Liver (tissue), 9 donors: ENCODE measurements around the gene MSL3. TPM values are rescaled to one million over a fixed set of nuclear protein-coding genes. Genes with fewer than 3 reads are reported as not detected.

ENCODE experiments used
- DNase-seq: peaks from one replicate; pipeline ENCODE4 v3.0.0-alpha.2; 2017; ENCODE audit warnings: low spot score
- H3K27ac ChIP-seq, 2 donors: one replicate each; pipeline ENCODE4 v1.7.0; 2013; ENCODE audit warnings: inconsistent platforms in 2 of 2, low read length in 2 of 2, control low read depth in 1 of 2, low read depth in 1 of 2, mild to moderate bottlenecking in 1 of 2
- H3K27me3 ChIP-seq, 4 donors: one replicate each; pipeline versions ENCODE4 v1.6.1 to v1.7.0; 2013; ENCODE audit warnings: low read length in 3 of 4, inconsistent platforms in 1 of 4, mild to moderate bottlenecking in 1 of 4, moderate library complexity in 1 of 4; ENCODE audit not compliant: control insufficient read depth in 4 of 4, insufficient read depth in 4 of 4
- H3K36me3 ChIP-seq, 4 donors: one replicate each; pipeline versions ENCODE4 v1.6.1 to v1.7.0; 2013; ENCODE audit warnings: low read length in 3 of 4, mild to moderate bottlenecking in 3 of 4, low read depth in 1 of 4, moderate library complexity in 1 of 4; ENCODE audit not compliant: control insufficient read depth in 4 of 4, insufficient read depth in 3 of 4
- H3K4me1 ChIP-seq, 4 donors: one replicate each; pipeline versions ENCODE4 v1.6.1 to v1.7.0; 2013; ENCODE audit warnings: low read length in 3 of 4, mild to moderate bottlenecking in 3 of 4, moderate library complexity in 1 of 4; ENCODE audit not compliant: control insufficient read depth in 4 of 4, insufficient read depth in 4 of 4
- H3K4me3 ChIP-seq, 3 donors: one replicate each; pipeline versions ENCODE4 v1.6.1 to v1.7.0; 2013; ENCODE audit warnings: low read length in 3 of 3, control low read depth in 1 of 3, low read depth in 1 of 3, mild to moderate bottlenecking in 1 of 3
- H3K9ac ChIP-seq, 2 donors: one replicate each; pipeline ENCODE4 v1.7.0; 2013; ENCODE audit warnings: low read length in 2 of 2, mild to moderate bottlenecking in 2 of 2, moderate library complexity in 2 of 2, control low read depth in 1 of 2, low read depth in 1 of 2
- H3K9me3 ChIP-seq, 4 donors: one replicate each; pipeline versions ENCODE4 v1.6.1 to v1.7.0; 2013; ENCODE audit warnings: low read length in 3 of 4; ENCODE audit not compliant: control insufficient read depth in 4 of 4
- EGR1 ChIP-seq, 2 donors: IDR thresholded peaks; 2 replicates each; pipeline ENCODE4 v1.6.1; 2016 to 2018; ENCODE audit warnings: antibody characterized with exemption in 2 of 2, low read depth in 2 of 2
- FOXA1 ChIP-seq: IDR thresholded peaks from 2 replicates; pipeline ENCODE4 v1.6.1; 2016; ENCODE audit warnings: antibody characterized with exemption
- FOXA2 ChIP-seq: IDR thresholded peaks from 2 replicates; pipeline ENCODE4 v1.6.1; 2016; ENCODE audit warnings: antibody characterized with exemption
- GABPA ChIP-seq, 2 donors: IDR thresholded peaks in 1 of 2; conservative IDR thresholded peaks in 1 of 2; 2 replicates each; pipeline ENCODE4 v1.6.1; 2016; ENCODE audit warnings: antibody characterized with exemption in 2 of 2, mild to moderate bottlenecking in 1 of 2, moderate library complexity in 1 of 2
- HNF4A ChIP-seq, 2 donors: conservative IDR thresholded peaks; 2 replicates each; pipeline ENCODE4 v1.6.1; 2016; ENCODE audit warnings: antibody characterized with exemption in 2 of 2, mild to moderate bottlenecking in 2 of 2
- HNF4G ChIP-seq: IDR thresholded peaks from 2 replicates; pipeline ENCODE4 v1.6.1; 2016; ENCODE audit warnings: antibody characterized with exemption
- JUND ChIP-seq, 2 donors: IDR thresholded peaks; 2 replicates each; pipeline ENCODE4 v1.6.1; 2016; ENCODE audit warnings: antibody characterized with exemption in 2 of 2
- NR2F2 ChIP-seq: IDR thresholded peaks from 2 replicates; pipeline ENCODE4 v1.6.1; 2016; ENCODE audit warnings: antibody characterized with exemption
- RAD21 ChIP-seq, 2 donors: IDR thresholded peaks; 2 replicates each; pipeline ENCODE4 v1.6.1; 2016; ENCODE audit warnings: antibody characterized with exemption in 2 of 2, mild to moderate bottlenecking in 2 of 2
- RXRA ChIP-seq, 2 donors: IDR thresholded peaks; 2 replicates each; pipeline ENCODE4 v1.6.1; 2017 to 2018; ENCODE audit warnings: antibody characterized with exemption in 2 of 2, mild to moderate bottlenecking in 1 of 2
- SP1 ChIP-seq: IDR thresholded peaks from 2 replicates; pipeline ENCODE4 v1.6.1; 2018; ENCODE audit warnings: antibody characterized with exemption, mild to moderate bottlenecking
- TAF1 ChIP-seq: conservative IDR thresholded peaks from 2 replicates; pipeline ENCODE4 v1.6.1; 2016; ENCODE audit warnings: antibody characterized with exemption, mild to moderate bottlenecking
- YY1 ChIP-seq: IDR thresholded peaks from 2 replicates; pipeline ENCODE4 v1.6.1; 2016; ENCODE audit warnings: antibody characterized with exemption, mild to moderate bottlenecking
- WGBS: extraction: QIAGEN DNeasy Blood & Tissue Kit; methylation state at CpG from one replicate; pipeline ENCODE4 v1.1.7; 2013; 5-methylcytosine and 5-hydroxymethylcytosine counted together
- polyA plus RNA-seq, 2 donors: library from polyadenylated mRNA; stranded (reverse) in 1 of 2; unstranded in 1 of 2; fragments of 200-250 nt in 1 of 2; fragments of >200 nt in 1 of 2; fragmentation: Nextera tagmentation in 1 of 2; extraction: Ambion mirVana in 1 of 2; gene quantifications; one replicate each; pipeline versions ENCODE4 v1.2.1 to v1.2.3, GENCODE V29; 2013 to 2015
- total RNA-seq, 2 donors: library from RNA; depleted of rRNA; stranded (reverse); fragments of >200 nt; gene quantifications; one replicate each; pipeline ENCODE4 v1.2.3, GENCODE V29; 2014
- TF ChIP-seq, protein P1 (sequence below): IDR thresholded peaks from 2 replicates; pipeline ENCODE4 v1.6.1; 2016; ENCODE audit warnings: antibody characterized with exemption, mild to moderate bottlenecking
- TF ChIP-seq, protein P2 (sequence below): IDR thresholded peaks from 2 replicates; pipeline ENCODE4 v1.6.1; 2016; ENCODE audit warnings: antibody characterized with exemption
- TF ChIP-seq, protein P3 (sequence below): IDR thresholded peaks from 2 replicates; pipeline ENCODE4 v1.6.1; 2016; ENCODE audit warnings: antibody characterized with exemption
- TF ChIP-seq, protein P4 (sequence below): fragments of 150-350 bp; IDR thresholded peaks from 2 replicates; pipeline ENCODE4 v1.5.1; 2017; ENCODE audit warnings: improper control_type of control experiment, low read depth, low read length; ENCODE audit not compliant: missing input control
- TF ChIP-seq, protein P5 (sequence below): IDR thresholded peaks from 2 replicates; pipeline ENCODE4 v1.6.1; 2016; ENCODE audit warnings: antibody characterized with exemption
- donor health status: healthy.
- donor health status: healthy.
- donor health status: healthy.
- donor health status: healthy.
- donor health status: healthy.

MSL3 gene
- total and polyA plus RNA-seq, 4 donors, result 7.3 to 13.6 (median 8.9) TPM

DNA sequence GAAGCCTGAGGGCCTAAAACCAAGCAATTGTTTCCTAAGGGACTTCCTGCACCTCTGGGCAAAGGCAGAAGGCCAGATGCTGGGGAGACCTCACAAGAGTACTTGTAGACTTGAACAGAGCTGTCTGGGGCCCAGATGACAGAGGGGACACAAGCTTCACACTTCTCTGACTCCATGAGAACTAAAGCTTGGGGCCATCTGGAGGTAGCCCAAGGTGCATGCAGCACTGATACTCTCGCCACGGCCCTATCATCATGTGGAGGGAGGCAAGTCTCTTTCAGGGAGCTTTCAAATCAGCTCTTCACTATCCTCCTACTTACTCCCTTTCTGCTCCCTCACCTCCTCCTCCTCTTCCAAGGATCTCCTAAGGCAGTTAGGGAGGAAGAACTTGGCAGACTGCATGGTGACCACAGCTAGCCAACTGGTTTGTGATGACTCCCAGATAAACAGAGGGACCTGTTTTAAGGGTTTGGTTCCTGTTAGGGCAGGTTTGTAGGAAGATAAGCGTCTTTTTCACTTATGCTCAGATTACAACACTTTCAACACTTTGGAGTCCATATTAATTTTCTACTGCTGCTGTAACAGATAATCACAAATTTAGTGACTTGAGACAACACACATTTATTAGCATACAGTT lies 23.8 kb downstream of the MSL3 start (continued):
- TF ChIP-seq, protein P1, sequence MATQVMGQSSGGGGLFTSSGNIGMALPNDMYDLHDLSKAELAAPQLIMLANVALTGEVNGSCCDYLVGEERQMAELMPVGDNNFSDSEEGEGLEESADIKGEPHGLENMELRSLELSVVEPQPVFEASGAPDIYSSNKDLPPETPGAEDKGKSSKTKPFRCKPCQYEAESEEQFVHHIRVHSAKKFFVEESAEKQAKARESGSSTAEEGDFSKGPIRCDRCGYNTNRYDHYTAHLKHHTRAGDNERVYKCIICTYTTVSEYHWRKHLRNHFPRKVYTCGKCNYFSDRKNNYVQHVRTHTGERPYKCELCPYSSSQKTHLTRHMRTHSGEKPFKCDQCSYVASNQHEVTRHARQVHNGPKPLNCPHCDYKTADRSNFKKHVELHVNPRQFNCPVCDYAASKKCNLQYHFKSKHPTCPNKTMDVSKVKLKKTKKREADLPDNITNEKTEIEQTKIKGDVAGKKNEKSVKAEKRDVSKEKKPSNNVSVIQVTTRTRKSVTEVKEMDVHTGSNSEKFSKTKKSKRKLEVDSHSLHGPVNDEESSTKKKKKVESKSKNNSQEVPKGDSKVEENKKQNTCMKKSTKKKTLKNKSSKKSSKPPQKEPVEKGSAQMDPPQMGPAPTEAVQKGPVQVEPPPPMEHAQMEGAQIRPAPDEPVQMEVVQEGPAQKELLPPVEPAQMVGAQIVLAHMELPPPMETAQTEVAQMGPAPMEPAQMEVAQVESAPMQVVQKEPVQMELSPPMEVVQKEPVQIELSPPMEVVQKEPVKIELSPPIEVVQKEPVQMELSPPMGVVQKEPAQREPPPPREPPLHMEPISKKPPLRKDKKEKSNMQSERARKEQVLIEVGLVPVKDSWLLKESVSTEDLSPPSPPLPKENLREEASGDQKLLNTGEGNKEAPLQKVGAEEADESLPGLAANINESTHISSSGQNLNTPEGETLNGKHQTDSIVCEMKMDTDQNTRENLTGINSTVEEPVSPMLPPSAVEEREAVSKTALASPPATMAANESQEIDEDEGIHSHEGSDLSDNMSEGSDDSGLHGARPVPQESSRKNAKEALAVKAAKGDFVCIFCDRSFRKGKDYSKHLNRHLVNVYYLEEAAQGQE, result no peak

DNA sequence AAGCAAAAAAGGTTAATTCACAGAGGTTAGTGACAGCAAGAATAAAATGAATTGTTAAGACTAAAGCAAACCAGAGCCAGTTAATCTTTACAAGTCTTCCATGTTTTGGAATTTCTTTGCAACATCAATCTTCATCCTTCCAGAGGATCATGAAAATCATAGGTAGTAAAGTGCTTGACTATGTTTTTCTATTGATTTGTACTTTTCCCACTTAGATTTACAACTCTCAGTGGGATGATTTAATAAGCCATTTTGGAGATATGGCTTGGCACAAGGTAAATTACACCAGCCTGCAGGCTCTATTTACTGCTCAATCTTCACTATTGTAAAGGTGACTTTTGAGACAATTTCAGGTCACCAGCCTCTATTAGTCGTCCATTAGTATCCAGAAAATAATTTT lies 26.5 kb downstream of the MSL3 start:
- H3K9me3 ChIP-seq, result no peaks in the 10 kb centered on the region
- no peaks in the 10 kb centered on the region for H3K27me3 ChIP-seq
- H3K4me1 ChIP-seq, result no peaks in the 10 kb centered on the region
- no peak overlapping the region for H3K27ac ChIP-seq
- no peak for TF ChIP-seq RAD21 (IDR thresholded peaks at IDR 0.05)
- TF ChIP-seq, protein P2, sequence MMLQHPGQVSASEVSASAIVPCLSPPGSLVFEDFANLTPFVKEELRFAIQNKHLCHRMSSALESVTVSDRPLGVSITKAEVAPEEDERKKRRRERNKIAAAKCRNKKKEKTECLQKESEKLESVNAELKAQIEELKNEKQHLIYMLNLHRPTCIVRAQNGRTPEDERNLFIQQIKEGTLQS, result no peak
- no peak for TF ChIP-seq NR2F2
- no peak for TF ChIP-seq SP1
- no peak for TF ChIP-seq JUND (IDR thresholded peaks at IDR 0.05)
- TF ChIP-seq, protein P3, sequence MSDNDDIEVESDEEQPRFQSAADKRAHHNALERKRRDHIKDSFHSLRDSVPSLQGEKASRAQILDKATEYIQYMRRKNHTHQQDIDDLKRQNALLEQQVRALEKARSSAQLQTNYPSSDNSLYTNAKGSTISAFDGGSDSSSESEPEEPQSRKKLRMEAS, result no peak
- TF ChIP-seq FOXA2, result no peak
- no peak for TF ChIP-seq FOXA1
- TF ChIP-seq, protein P4, sequence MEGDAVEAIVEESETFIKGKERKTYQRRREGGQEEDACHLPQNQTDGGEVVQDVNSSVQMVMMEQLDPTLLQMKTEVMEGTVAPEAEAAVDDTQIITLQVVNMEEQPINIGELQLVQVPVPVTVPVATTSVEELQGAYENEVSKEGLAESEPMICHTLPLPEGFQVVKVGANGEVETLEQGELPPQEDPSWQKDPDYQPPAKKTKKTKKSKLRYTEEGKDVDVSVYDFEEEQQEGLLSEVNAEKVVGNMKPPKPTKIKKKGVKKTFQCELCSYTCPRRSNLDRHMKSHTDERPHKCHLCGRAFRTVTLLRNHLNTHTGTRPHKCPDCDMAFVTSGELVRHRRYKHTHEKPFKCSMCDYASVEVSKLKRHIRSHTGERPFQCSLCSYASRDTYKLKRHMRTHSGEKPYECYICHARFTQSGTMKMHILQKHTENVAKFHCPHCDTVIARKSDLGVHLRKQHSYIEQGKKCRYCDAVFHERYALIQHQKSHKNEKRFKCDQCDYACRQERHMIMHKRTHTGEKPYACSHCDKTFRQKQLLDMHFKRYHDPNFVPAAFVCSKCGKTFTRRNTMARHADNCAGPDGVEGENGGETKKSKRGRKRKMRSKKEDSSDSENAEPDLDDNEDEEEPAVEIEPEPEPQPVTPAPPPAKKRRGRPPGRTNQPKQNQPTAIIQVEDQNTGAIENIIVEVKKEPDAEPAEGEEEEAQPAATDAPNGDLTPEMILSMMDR, result no peak
- no peak for TF ChIP-seq TAF1
- TF ChIP-seq, protein P5, sequence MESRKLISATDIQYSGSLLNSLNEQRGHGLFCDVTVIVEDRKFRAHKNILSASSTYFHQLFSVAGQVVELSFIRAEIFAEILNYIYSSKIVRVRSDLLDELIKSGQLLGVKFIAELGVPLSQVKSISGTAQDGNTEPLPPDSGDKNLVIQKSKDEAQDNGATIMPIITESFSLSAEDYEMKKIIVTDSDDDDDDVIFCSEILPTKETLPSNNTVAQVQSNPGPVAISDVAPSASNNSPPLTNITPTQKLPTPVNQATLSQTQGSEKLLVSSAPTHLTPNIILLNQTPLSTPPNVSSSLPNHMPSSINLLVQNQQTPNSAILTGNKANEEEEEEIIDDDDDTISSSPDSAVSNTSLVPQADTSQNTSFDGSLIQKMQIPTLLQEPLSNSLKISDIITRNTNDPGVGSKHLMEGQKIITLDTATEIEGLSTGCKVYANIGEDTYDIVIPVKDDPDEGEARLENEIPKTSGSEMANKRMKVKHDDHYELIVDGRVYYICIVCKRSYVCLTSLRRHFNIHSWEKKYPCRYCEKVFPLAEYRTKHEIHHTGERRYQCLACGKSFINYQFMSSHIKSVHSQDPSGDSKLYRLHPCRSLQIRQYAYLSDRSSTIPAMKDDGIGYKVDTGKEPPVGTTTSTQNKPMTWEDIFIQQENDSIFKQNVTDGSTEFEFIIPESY, result no peak
- no peak for TF ChIP-seq EGR1 (IDR thresholded peaks at IDR 0.05; ENCODE audit: low read depth in 2 of 2)
- no peak for TF ChIP-seq RXRA (IDR thresholded peaks at IDR 0.05)
- TF ChIP-seq, protein P1, result no peak
- TF ChIP-seq HNF4G, result no peak
- TF ChIP-seq GABPA (IDR thresholded peaks at IDR 0.05 in 1 of 2, conservative IDR thresholded peaks at IDR 0.05 in 1 of 2), result no peak
- no peak for TF ChIP-seq YY1
- no peak for TF ChIP-seq HNF4A (conservative IDR thresholded peaks at IDR 0.05)
- DNase-seq, result no peak
- H3K36me3 ChIP-seq, result no peaks in the 10 kb centered on the region
- H3K4me3 ChIP-seq, result no peak overlapping the region
- H3K9ac ChIP-seq, result no peak overlapping the region
- 74% methylated on average over 1 of the region's 1 CpG for WGBS
